K562 (cell line): ENCODE measurements around the gene PYCR2.

Source experiments
- NR2C2 ChIP-seq, 2 experiments: fragments of 200-800 bp in 1 of 2; sonication (Bioruptor generic) in 1 of 2; sonication (generic) in 1 of 2; formaldehyde crosslinking in 1 of 2; IDR thresholded peaks; 2 replicates each; pipeline versions ENCODE4 v1.6.1 to v1.8.0; 2016 to 2022; ENCODE audit warnings: mild to moderate bottlenecking in 1 of 2, missing compliant biosample characterization in 1 of 2, missing genetic modification characterization in 1 of 2, missing genetic modification reagents in 1 of 2
- POLR2AphosphoS5 ChIP-seq: IDR thresholded peaks from 2 replicates; pipeline ENCODE4 v1.6.1; 2011; ENCODE audit warnings: mild to moderate bottlenecking, low read depth, low read length, moderate library complexity; ENCODE audit not compliant: control insufficient read depth, insufficient read depth
- RBBP5 ChIP-seq: fragments of 200-600 bp; sonication (generic); IDR thresholded peaks from 2 replicates; pipeline ENCODE4 v1.6.1; 2012; ENCODE audit warnings: borderline replicate concordance, mild to moderate bottlenecking, low read length, control low read depth, inconsistent platforms; ENCODE audit not compliant: insufficient read depth, poor library complexity, severe bottlenecking

DNA sequence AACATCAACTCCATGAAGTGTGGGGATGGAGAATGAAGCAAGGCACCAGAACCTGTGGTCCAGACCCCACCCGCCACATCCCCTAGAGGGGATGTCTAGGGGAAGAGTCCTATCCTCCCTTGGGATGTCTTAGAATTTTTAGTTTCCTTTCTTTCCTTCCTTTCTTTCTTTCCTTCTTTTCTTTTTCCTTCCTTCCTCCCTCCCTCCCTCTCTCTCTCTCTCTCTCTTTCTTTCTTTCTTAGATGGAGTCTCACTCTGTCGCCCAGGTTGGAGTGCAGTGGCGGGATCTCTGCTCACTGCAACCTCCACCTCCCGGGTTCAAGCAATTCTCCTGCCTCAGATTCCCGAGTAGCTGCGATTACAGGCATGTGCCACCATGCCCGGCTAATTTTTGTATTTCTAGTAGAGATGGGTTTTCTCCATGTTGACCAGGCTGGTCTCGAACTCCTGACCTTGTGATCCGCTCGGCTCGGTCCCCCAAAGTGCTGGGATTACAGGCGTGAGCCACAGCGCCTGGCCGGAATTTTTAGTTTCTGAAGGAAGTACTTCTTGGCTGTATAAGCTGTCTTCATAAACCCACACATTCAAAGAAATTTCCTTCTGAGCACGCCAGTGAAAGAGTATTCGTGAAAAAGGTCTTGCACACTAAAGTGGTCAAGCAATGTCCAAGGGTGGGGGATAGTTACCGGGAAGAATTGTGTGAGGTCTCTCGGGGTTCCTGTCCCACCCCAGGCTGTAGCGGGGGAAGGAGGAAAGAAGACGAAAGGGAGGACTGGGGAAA is 37.8 kb upstream of the PYCR2 start:
- TF ChIP-seq POLR2AphosphoS5 (no peak), NR2C2 (CRISPR knock-in tag; IDR thresholded peaks at IDR 0.05) (no peak), NR2C2 (tag; IDR thresholded peaks at IDR 0.05) (no peak), RBBP5 (no peak)
